Pancreas (tissue), 10 donors: ENCODE measurements around the gene DLGAP1. TPM values are rescaled to one million over a fixed set of nuclear protein-coding genes. Genes with fewer than 3 reads are reported as not detected.
A peak's percentile ranks its signal among the peaks of the same experiment; 100 is the strongest.

ENCODE experiments used
- ATAC-seq, 4 donors: fragments of 200-7000 bp; cut with Tn5 transposase; one replicate each; pipeline versions ENCODE4 v1.8.0 to v1.9.1; 2020; ENCODE audit warnings: mild to moderate bottlenecking in 4 of 4, moderate library complexity in 4 of 4
- DNase-seq, 6 donors: peaks; one replicate each; pipeline ENCODE4 v3.0.0-alpha.2; 2020
- FAIRE-seq: peaks from 2 replicates; lab custom pipeline; 2012; peaks lifted over from hg19 to GRCh38; lab: Jason Lieb, UNC
- H3K27ac ChIP-seq, 4 donors: fragments of 200-600 bp; sonication (generic); 1 replicate in 3 of 4; 2 replicates in 1 of 4; pipeline versions ENCODE4 v1.5.0 to v1.8.0; 2020
- H3K27me3 ChIP-seq, 4 donors: fragments of 200-600 bp; one replicate each; pipeline ENCODE4 v1.8.0; 2021
- H3K36me3 ChIP-seq, 3 donors: fragments of 200-600 bp; sonication (generic) in 1 of 3; one replicate each; pipeline versions ENCODE4 v1.5.0 to v1.8.0; 2020 to 2021
- H3K4me1 ChIP-seq, 3 donors: fragments of 200-600 bp; one replicate each; pipeline ENCODE4 v1.8.0; 2021
- H3K4me3 ChIP-seq, 4 donors: fragments of 200-600 bp; sonication (generic) in 2 of 4; one replicate each; pipeline versions ENCODE4 v1.5.0 to v1.8.0; 2020 to 2021
- H3K9me3 ChIP-seq, 4 donors: fragments of 200-600 bp; one replicate each; pipeline ENCODE4 v1.8.0; 2021
- WGBS, 2 donors: extraction: QIAGEN DNeasy Blood & Tissue Kit; methylation state at CpG; one replicate each; pipeline ENCODE4 v1.1.7; 2013; 5-methylcytosine and 5-hydroxymethylcytosine counted together
- intact Hi-C, 3 donors: fragments of 100-400 bp; cut with DNase I; formaldehyde crosslinking; loops; one replicate each; pipeline versions ENCODE4 v1.11.1 to v1.14.2; 2022
- polyA plus RNA-seq, 2 donors: library from polyadenylated mRNA; stranded (reverse); fragments of 200-250 nt; gene quantifications; one replicate each; pipeline ENCODE4 v1.2.3, GENCODE V29; 2013
- total RNA-seq, 6 donors: library from RNA; stranded (reverse); fragmentation: NEBNext Ultra II Directional in 4 of 6; extraction: Animal tissue kit (Norgen Biotek cat#: 25700) in 4 of 6; gene quantifications; one replicate each; pipeline versions ENCODE4 v1.2.1 to v1.2.4, GENCODE V29; 2021 to 2023
- TF ChIP-seq, protein P1 (sequence below), 4 donors: fragments of 200-600 bp; sonication (generic) in 3 of 4; IDR thresholded peaks; one replicate each; pipeline versions ENCODE4 v1.5.0 to v1.8.0; 2021; ENCODE audit warnings: antibody characterized with exemption in 4 of 4
- donor health status: healthy with polysubstance abuse.
- donor health status: DM: no; HTN: no; CAD: no; lungs with moderate emphysema.
- donor health status: DM: no; HTN: no; CAD: no.
- donor health status: control.
- donor health status: control.
- donor health status: Bipolar disorder and iron deficiency.
- donor health status: DM: yes; HTN: yes; CAD: no.
- donor health status: DM: no; HTN: no; CAD: no.
- donor health status: DM: no; HTN: no; CAD: no.
- donor health status: DM: yes; HTN: yes; CAD: no.

DLGAP1 gene
- total and polyA plus RNA-seq, 8 donors: 0.12 to 0.62 (median 0.30) TPM; not detected in 2

DNA sequence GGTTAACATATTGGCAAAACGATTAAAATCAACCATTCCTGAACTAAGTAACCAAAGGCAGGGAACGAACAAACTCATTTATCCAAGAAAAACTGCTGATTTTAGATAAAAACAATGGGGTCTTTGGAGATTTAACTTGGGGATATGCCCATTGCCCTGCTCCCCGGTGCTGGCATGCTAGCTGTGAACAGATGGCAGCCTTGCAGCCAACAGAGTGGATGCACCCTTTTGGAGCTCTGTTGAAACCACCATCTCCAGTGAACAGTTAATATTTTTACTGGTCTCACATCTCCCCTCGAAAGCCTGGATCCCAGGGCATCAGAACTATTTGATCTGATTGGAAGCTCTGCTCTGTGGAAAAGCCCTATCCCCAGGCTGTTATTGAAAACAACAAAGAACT lies 702.0 kb downstream of the DLGAP1 start:
- intact Hi-C loops: no loop called here

DNA sequence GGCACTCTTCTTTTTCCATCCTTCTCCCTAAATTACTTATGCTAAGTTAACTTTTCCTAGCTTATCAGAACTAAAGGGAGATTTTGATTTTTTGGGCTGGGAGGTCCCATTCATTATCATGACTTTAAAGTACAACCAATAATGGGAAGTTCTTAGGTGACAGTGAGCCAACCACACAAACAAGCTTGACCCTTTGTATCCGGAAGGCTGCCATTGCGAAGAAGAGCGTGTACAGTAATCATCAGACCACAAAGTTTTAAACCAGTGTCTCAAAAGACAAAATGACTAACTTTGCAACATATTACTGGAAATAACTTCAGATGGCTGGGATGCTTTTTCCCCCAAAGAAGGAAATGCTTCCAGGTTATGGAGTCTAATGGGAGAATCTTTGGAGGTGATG lies 707.0 kb downstream of the DLGAP1 start:
- H3K4me3 ChIP-seq: no peak overlapping the region
- intact Hi-C loops: no loop called here
- WGBS, 2 donors: 75 to 94% methylated on average over 3 of the region's 3 CpGs
- no peaks in the 10 kb centered on the region for H3K9me3 ChIP-seq
- DNase-seq (no peak), ATAC-seq (peak in 1 of 4 donors; percentile 23), FAIRE-seq (no peak)
- no peaks in the 10 kb centered on the region for H3K4me1 ChIP-seq
- TF ChIP-seq, protein P1, sequence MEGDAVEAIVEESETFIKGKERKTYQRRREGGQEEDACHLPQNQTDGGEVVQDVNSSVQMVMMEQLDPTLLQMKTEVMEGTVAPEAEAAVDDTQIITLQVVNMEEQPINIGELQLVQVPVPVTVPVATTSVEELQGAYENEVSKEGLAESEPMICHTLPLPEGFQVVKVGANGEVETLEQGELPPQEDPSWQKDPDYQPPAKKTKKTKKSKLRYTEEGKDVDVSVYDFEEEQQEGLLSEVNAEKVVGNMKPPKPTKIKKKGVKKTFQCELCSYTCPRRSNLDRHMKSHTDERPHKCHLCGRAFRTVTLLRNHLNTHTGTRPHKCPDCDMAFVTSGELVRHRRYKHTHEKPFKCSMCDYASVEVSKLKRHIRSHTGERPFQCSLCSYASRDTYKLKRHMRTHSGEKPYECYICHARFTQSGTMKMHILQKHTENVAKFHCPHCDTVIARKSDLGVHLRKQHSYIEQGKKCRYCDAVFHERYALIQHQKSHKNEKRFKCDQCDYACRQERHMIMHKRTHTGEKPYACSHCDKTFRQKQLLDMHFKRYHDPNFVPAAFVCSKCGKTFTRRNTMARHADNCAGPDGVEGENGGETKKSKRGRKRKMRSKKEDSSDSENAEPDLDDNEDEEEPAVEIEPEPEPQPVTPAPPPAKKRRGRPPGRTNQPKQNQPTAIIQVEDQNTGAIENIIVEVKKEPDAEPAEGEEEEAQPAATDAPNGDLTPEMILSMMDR (IDR thresholded peaks at IDR 0.05): no peak
- H3K27me3 ChIP-seq: peaks cover 0 to 3% (median 0%) of the 10 kb centered on the region in 4 donors
- H3K36me3 ChIP-seq: no peaks in the 10 kb centered on the region
- no peak overlapping the region for H3K27ac ChIP-seq

More for the DNA sequence above, 702.0 kb downstream of the DLGAP1 start:
- Histone ChIP-seq H3K4me1 (no peaks in the 10 kb centered on the region), H3K4me3 (no peak overlapping the region), H3K27ac (no peak overlapping the region), H3K36me3 (no peaks in the 10 kb centered on the region), H3K9me3 (no peaks in the 10 kb centered on the region), H3K27me3 (no peaks in the 10 kb centered on the region)
- ATAC-seq (no peak), FAIRE-seq (no peak), DNase-seq (no peak)
- 56 to 57% methylated on average over 4 of the region's 4 CpGs for WGBS, 2 donors
- TF ChIP-seq, protein P1 (IDR thresholded peaks at IDR 0.05): no peak

DNA sequence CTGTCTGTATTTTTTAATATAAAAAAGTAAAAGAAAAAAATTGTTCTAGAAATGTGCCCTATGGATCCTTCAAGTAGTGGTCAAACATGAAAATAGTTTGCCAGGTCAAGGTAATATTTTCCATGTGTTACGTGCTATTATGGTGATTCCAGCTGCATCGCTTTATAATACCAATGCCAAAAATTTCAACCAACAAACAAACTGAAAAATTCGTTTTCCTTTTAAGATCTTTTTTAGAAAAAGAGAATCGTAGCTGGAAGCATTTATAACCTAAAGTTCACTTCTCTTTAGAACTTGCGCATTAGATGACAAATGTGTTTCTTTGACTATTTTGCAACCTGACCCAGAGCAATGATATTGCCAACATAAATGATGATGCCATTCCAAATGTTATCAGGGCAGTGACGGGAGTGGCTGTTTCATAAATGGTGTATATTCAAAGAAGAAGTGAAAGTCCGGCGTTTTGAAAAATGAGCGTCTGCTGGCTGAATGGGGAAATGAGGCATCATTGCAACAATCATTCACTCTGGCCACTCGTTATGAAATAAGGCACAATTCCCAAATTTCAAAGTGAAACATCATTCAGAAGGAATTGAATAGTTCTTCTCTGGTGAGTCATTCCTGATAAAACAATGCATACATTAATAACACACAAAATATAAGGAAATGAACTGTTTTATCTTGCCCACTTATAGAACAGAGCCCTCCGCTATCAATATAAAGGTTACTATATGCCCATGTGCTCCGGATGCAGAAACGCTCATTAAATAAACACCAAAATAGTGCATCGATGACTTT lies 707.7 kb downstream of the DLGAP1 start:
- Histone ChIP-seq H3K4me3 (no peak overlapping the region), H3K27ac (peak overlapping the region in 1 of 4 donors; percentile 24), H3K27me3 (peaks cover 0 to 3% (median 0%) of the 10 kb centered on the region in 4 donors), H3K9me3 (no peaks in the 10 kb centered on the region), H3K4me1 (no peaks in the 10 kb centered on the region), H3K36me3 (no peaks in the 10 kb centered on the region)
- DNase-seq: no peak
- TF ChIP-seq, protein P1 (IDR thresholded peaks at IDR 0.05): no peak
- intact Hi-C loops: no loop called here
- 64 to 68% methylated on average over 14 of the region's 14 CpGs for WGBS, 2 donors
- ATAC-seq: peak in 2 of 4 donors; percentile 54 to 67
- FAIRE-seq: no peak

DNA sequence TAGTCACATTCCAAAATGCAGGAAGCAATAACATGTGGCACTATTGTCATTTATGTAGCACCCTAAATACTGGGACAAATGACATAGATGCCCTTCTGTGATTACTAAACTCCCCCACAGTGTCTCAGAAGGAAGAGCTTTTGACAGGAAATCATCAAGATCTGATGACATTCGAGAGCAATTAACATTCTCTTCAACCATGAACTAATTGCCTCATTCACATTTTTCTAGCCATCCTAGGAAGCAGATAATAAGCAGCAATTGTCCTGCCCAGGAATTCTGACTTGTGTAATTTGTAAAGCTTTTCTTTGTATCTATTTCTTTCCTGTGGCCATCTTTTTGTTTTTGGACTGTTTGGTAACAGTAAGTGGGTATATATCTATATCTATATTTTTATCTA lies 712.6 kb downstream of the DLGAP1 start:
- TF ChIP-seq, protein P1 (IDR thresholded peaks at IDR 0.05): no peak
- intact Hi-C loops: no loop called here
- Histone ChIP-seq H3K4me3 (no peak overlapping the region), H3K27ac (no peak overlapping the region), H3K4me1 (no peaks in the 10 kb centered on the region), H3K27me3 (peaks cover 0 to 3% (median 0%) of the 10 kb centered on the region in 4 donors), H3K36me3 (no peaks in the 10 kb centered on the region), H3K9me3 (no peaks in the 10 kb centered on the region)
- 0 to 38% methylated on average over 1 of the region's 1 CpG for WGBS, 2 donors
- no peak for ATAC-seq
- DNase-seq: no peak
- no peak for FAIRE-seq

DNA sequence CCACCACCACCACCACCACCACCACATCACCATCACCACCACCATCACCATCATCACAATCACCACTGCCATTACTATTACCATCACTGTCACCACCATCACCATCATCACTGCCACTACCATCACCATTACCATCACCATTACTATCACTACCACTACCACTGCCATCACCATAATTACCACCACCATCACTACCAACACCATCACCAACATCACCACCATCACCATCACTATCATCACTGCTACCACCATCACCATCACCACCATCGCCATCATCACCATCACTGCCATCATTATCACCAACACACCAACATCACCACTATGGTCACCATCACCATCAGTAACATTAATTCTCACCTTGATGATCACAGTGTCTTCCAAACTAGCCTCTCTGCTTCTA lies 713.8 kb downstream of the DLGAP1 start:
- Histone ChIP-seq H3K27me3 (peaks cover 0 to 3% (median 0%) of the 10 kb centered on the region in 4 donors), H3K4me3 (no peak overlapping the region), H3K36me3 (no peaks in the 10 kb centered on the region), H3K9me3 (no peaks in the 10 kb centered on the region), H3K4me1 (no peaks in the 10 kb centered on the region), H3K27ac (no peak overlapping the region)
- no peak for FAIRE-seq
- DNase-seq: no peak
- ATAC-seq: no peak
- TF ChIP-seq, protein P1 (IDR thresholded peaks at IDR 0.05): no peak
- 94 to 100% methylated on average over 1 of the region's 1 CpG for WGBS, 2 donors
- intact Hi-C loops: no loop called here
